ENCODE measurements around the gene SH2B3.
A peak's percentile ranks its signal among the peaks of the same experiment; 100 is the strongest.

Gene SH2B3

GRCh38 chr12:111409780-111410430 is 4.2 kb downstream of the SH2B3 start:
- peak; percentile 57 for DNase-seq

- no peak for DNase-seq
Observed at GRCh38 chr12:111410431-111411184, 4.9 kb downstream of the SH2B3 start.

- DNase-seq: no peak
Observed at GRCh38 chr12:111411185-111411764, 5.6 kb downstream of the SH2B3 start.

- no peak for DNase-seq
Observed at GRCh38 chr12:111412007-111412829, 6.5 kb downstream of the SH2B3 start.

- DNase-seq: no peak
Observed at GRCh38 chr12:111412830-111413441, 7.2 kb downstream of the SH2B3 start.

- no peak for DNase-seq
Observed at GRCh38 chr12:111413442-111414086, 7.8 kb downstream of the SH2B3 start.

- DNase-seq: no peak
Observed at GRCh38 chr12:111414711-111415252, 9.1 kb downstream of the SH2B3 start.

- no peak for DNase-seq
Observed at GRCh38 chr12:111417290-111417689, 11.6 kb downstream of the SH2B3 start.

- no peak for DNase-seq
Observed at GRCh38 chr12:111417784-111418593, 12.3 kb downstream of the SH2B3 start.

GRCh38 chr12:111418594-111418880 is 12.8 kb downstream of the SH2B3 start:
- no peak for DNase-seq

GRCh38 chr12:111419784-111420183 is 14.1 kb downstream of the SH2B3 start:
- DNase-seq: no peak

- DNase-seq: no peak
Observed at GRCh38 chr12:111420494-111420893, 14.8 kb downstream of the SH2B3 start.

- DNase-seq: no peak
Observed at GRCh38 chr12:111424189-111424792, 18.6 kb downstream of the SH2B3 start.

- no peak for DNase-seq
Observed at GRCh38 chr12:111424793-111425251, 19.1 kb downstream of the SH2B3 start.

- no peak for DNase-seq
Observed at GRCh38 chr12:111425655-111426054, 19.9 kb downstream of the SH2B3 start.

GRCh38 chr12:111426344-111427185 is 20.8 kb downstream of the SH2B3 start:
- peak; percentile 53 for DNase-seq

GRCh38 chr12:111427417-111428074 is 21.8 kb downstream of the SH2B3 start:
- no peak for DNase-seq

- no peak for DNase-seq
Observed at GRCh38 chr12:111428081-111428727, 22.5 kb downstream of the SH2B3 start.

- DNase-seq: peak; percentile 48
Observed at GRCh38 chr12:111428728-111429175, 23.0 kb downstream of the SH2B3 start.

All from stimulated activated CD4-positive, alpha-beta T cell treated with anti-CD3 and anti-CD28 coated beads, Interleukin-15, amount 100 ng/mL, for 24 hours (primary cell).